NCI-H510A (cell line): ENCODE measurements around the gene ANKDD1A.
A peak's percentile ranks its signal among the peaks of the same experiment; 100 is the strongest.

Experiments
- DNase-seq: peaks from one replicate; lab custom pipeline; 2025; lab: John Stamatoyannopoulos, UW

ANKDD1A gene

DNA sequence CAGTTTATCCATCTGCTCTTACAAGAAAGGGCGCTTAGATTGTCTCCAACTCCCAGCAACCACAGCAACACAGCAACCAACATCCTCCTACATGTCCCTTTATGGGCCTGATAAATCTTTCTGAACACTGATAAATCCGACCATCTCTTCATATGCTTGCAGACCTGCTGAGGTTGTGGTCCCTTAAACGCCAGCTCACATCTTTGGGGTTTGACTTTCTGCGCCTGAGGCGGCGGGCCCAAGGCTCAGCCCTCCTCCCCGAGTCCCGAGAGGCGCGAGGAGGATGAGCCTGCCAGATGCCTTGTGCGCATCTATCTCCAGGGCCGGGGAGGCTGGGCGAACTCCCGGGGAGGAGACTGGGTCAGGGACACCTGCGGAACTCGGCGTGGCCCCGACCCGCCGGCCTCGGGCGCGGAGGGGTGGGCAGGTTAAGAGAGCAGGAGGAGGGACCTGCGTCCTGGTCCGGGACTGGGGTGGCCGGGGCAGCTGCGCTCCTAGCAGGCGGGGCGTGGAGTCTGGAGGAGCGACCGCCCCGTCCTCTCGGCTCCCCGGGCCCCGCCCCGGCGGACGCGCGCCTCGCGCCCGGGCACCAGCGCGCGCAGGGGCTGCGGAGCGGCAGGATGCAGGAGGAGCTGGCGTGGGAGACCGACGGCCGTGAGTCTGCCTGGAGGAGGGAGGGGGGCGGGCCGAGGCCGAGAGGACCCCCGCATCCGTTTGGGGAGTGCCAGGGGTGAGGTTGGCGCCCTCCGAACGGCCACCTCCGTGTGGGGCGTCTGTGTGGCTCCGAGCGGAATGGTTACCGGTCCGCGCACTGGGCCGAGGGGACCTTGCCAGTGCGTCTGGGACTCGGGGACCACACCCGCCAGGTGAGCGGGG, at the start of gene ANKDD1A:
Gene ANKDD1A (plus strand): TSS at position 592 of the 876 bp plus-strand sequence. CDS start 29 bp downstream, at position 621.
- peak; percentile 67 for DNase-seq

DNA sequence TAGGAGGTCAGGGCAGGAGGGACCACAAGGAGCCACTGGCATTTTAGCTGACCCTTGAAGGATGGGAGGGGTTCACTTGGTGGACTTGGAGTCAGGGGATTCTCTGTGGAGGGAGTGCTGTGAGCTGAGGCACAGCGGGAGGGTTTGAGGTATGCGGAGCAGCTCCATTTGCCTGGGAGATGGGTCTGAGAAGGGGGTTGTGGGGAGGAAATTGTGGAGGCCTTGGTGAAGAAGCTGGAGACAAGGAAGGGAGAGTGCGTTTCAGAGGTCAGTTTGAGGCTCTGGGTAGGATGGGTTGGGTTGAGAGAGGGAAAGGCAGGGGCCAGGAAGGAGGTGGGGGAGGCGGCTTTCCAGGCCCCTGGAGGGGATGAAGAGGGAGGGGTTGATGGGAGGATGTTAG, 49.7 kb upstream of the ANKDD1A start:
- no peak for DNase-seq

- DNase-seq = no peak
These were observed 49.3 kb upstream of the ANKDD1A start for GRCh38 chr15:64862408-64862807.

GRCh38 chr15:64864068-64864467, 47.6 kb upstream of the ANKDD1A start:
- DNase-seq = no peak

DNA sequence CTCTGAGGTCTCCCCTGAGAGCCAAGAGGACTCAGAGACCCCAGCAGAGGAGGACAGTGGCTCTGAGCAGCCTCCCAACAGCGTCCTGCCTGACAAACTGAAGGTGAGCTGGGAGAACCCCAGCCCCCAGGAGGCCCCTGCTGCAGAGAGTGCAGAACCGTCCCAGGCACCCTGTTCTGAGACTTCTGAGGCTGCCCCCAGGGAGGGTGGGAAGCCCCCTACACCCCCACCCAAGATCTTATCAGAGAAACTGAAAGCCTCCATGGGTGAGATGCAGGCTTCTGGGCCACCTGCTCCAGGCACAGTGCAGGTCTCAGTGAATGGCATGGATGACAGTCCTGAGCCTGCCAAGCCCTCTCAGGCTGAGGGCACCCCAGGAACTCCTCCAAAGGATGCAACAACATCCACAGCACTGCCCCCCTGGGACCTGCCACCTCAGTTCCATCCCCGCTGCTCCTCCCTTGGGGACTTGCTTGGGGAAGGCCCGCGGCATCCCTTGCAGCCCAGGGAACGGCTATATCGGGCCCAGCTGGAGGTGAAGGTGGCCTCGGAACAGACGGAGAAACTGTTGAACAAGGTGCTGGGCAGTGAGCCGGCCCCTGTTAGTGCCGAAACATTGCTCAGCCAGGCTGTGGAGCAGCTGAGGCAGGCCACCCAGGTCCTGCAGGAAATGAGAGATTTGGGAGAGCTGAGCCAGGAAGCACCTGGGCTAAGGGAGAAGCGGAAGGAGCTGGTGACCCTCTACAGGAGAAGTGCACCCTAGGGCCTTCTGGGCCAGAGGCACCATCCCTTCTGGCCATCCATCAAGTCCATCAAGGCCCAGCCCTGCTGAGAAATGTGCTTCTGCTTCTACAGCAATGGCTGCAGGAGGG, 46.3 kb upstream of the ANKDD1A start:
- DNase-seq = no peak

- DNase-seq = no peak
These were observed 45.6 kb upstream of the ANKDD1A start for GRCh38 chr15:64865998-64866520.

GRCh38 chr15:64869501-64869900, 42.2 kb upstream of the ANKDD1A start:
- DNase-seq = no peak

- DNase-seq = no peak
These were observed 41.3 kb upstream of the ANKDD1A start for GRCh38 chr15:64870353-64870752.

DNA sequence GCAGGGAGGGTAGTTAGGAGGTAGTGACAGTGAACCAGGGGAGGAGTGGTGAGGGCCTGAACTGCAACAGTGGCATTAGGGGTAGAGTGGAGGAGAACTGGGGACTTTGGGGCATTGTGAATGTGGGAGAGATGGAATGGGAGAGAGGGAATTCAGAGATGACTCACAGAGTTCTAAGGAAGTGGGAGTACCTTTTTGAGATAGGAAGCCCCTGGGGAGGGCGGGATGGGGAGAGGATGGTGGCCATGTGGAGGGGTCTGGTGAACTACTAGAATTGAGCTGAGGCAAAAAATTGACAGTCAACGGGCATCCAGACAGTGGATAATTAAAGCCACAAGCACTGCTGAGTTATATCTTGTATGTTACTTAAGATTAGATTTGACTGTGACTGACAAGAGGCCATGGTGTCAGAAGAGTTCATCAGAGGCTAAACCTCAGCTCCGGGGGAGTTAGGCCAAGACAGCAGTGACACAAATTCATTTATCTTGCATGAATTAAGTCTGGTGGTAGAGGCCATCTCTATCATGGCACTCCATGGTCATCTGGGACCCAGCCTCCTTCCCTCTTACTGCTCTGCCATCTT, 36.0 kb upstream of the ANKDD1A start:
- DNase-seq = no peak

DNA sequence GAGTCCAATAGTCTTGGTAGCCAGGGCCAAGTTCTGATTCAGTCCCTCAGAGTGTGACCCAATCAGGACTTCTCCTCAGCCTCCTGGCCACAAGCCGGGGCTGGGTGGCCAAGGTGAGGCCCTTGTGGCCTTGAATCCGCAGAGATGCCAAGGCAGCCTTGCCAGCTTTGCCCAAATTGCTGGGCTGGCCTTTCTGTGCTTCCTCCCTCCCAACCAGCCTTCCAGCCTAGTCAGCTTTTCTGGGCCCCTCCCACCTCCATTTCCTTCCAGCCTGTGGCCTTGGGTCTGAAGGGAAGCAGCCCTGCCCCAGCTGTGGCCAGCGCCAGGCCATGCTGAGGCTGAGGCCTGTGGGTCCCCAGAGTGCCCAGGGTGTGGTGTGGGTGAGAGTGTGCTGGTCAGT, 34.3 kb upstream of the ANKDD1A start:
- no peak for DNase-seq

GRCh38 chr15:64878705-64879104, 33.0 kb upstream of the ANKDD1A start:
- no peak for DNase-seq

- no peak for DNase-seq
These were observed 28.6 kb upstream of the ANKDD1A start for GRCh38 chr15:64883100-64883581.

- no peak for DNase-seq
These were observed 27.6 kb upstream of the ANKDD1A start for GRCh38 chr15:64883997-64884511.

DNA sequence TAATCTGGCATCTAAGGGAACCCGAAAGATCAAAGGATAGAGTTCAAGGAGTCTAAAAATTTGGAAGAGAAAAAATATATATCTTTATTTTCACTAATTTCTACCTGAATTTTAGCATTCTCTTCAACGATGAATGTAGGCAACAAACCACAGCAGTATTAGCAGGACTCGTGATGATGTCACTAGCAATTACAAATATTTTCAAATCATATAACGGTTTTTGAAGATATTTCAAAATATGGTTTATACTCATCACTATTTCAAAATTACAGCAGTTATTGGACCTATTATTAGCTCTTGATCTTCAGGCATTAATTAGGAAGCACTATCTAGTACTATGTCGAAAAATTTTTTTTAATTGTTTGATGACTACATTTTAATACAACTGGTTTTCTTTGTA, 27.0 kb upstream of the ANKDD1A start:
- DNase-seq = no peak

DNA sequence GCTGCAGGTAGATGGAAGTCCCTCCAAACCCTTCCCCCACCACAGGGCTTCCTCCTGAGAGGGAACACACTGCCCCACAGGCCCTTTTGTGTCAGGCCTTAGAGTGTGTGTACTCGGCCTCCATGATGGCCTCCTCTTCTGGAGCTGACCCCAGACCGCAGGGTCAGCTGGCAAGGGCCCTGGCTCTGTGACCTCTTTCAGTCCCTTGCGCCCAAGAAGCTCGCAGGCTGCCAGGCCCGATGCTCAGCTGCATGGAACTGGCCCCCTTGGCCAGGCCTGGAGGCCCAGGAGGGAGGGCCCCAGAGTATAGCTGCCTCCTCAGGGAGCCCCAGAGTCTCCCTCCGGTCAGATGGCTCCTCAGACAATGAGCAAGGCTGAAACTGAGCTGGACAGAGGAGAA, 23.4 kb upstream of the ANKDD1A start:
- no peak for DNase-seq

DNA sequence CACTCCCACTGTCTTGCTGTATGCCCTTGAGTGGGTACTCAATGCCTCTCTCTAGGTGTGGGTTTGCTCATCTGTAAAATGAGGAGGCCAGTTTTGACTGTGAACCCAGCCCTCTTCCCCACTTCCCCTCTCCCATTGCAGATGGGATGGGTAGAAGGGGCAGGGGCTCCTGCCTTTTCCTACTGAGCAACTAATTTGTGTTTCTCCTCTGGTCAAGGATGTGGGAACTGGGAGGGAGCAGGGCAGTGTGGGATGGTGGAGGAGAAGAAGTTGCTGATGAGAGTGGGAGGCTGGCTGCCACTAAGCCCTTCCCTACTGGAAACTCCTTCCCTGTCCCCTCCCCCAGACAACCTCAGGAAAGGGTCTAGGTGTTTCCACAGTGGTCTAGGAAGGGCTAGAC, 20.1 kb upstream of the ANKDD1A start:
- DNase-seq = no peak

DNA sequence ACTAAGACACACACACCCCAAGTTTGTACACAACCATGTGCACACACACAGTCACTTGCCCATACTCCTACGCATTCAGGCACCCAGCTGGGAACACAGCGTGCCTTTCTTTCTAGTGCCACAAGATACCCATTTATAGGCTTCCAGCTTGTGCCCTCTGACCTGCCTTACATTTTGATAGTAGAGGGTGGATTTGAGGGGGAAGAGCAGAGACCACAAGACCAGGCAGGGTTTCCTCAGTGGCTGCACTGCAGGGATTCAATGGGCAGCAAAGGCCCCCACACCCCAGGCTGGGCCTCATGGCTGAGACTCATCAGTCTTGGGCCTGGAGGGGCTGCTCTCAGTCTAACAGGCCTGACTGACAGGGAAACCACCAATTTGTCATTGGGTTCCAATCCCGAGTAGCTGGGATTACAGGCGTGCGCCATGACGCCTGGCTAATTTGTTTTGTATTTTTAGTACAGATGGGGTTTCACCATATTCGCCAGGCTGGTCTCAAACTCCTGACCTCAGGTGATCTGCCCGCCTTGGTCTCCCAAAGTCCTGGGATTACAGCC, 18.8 kb upstream of the ANKDD1A start:
- no peak for DNase-seq

DNA sequence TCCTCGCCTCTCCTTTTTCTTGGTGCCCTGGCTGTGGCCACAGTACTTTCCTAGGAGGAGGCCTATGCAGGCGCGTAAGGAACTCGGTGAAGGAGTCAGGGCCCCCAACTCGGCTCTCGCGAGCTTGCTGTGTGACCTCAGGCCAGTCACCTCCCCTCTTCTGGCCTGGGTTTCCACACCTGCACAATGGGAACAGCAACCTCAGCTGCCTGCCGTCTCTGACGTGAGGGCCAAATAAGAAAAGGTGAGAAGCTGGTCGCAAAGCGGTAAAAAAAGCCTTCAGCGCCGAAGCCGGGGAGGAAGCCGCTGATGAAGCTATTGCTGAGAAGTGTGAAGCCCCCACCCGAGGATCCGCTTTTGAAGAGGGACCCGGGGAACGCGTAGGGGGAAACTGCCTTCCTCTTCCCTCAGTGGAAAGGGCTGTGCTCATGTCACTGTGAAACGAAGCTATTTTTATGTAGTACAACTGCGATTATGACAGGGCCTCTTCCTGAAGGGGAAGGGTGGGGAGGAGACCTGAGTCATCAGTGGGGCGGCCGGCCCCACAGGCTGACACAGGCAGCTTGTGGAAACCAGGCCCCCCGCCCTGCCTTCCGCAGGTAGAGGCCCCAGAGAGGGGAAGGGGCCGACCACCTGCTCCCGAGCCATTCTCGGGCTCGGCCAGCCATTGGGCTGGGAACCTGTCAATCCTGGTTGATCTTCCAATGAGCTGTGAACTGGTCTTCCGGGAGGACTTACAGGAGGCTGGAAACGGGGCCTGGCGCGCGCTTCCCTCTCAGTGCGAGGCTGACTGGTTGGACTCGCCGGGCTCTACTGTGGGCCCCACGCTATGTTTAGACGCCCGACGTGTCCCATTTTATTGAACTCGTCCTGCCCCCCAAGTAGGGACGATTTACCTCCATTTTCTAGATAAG, 18.0 kb upstream of the ANKDD1A start:
- peak; percentile 83 for DNase-seq

GRCh38 chr15:64894395-64895056, 17.2 kb upstream of the ANKDD1A start:
- no peak for DNase-seq
